Measurements from ENCODE around the gene KIAA1217.
A peak's percentile ranks its signal among the peaks of the same experiment; 100 is the strongest.

The KIAA1217 gene, protein sequence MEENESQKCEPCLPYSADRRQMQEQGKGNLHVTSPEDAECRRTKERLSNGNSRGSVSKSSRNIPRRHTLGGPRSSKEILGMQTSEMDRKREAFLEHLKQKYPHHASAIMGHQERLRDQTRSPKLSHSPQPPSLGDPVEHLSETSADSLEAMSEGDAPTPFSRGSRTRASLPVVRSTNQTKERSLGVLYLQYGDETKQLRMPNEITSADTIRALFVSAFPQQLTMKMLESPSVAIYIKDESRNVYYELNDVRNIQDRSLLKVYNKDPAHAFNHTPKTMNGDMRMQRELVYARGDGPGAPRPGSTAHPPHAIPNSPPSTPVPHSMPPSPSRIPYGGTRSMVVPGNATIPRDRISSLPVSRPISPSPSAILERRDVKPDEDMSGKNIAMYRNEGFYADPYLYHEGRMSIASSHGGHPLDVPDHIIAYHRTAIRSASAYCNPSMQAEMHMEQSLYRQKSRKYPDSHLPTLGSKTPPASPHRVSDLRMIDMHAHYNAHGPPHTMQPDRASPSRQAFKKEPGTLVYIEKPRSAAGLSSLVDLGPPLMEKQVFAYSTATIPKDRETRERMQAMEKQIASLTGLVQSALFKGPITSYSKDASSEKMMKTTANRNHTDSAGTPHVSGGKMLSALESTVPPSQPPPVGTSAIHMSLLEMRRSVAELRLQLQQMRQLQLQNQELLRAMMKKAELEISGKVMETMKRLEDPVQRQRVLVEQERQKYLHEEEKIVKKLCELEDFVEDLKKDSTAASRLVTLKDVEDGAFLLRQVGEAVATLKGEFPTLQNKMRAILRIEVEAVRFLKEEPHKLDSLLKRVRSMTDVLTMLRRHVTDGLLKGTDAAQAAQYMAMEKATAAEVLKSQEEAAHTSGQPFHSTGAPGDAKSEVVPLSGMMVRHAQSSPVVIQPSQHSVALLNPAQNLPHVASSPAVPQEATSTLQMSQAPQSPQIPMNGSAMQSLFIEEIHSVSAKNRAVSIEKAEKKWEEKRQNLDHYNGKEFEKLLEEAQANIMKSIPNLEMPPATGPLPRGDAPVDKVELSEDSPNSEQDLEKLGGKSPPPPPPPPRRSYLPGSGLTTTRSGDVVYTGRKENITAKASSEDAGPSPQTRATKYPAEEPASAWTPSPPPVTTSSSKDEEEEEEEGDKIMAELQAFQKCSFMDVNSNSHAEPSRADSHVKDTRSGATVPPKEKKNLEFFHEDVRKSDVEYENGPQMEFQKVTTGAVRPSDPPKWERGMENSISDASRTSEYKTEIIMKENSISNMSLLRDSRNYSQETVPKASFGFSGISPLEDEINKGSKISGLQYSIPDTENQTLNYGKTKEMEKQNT (N-terminal part only)

DNA sequence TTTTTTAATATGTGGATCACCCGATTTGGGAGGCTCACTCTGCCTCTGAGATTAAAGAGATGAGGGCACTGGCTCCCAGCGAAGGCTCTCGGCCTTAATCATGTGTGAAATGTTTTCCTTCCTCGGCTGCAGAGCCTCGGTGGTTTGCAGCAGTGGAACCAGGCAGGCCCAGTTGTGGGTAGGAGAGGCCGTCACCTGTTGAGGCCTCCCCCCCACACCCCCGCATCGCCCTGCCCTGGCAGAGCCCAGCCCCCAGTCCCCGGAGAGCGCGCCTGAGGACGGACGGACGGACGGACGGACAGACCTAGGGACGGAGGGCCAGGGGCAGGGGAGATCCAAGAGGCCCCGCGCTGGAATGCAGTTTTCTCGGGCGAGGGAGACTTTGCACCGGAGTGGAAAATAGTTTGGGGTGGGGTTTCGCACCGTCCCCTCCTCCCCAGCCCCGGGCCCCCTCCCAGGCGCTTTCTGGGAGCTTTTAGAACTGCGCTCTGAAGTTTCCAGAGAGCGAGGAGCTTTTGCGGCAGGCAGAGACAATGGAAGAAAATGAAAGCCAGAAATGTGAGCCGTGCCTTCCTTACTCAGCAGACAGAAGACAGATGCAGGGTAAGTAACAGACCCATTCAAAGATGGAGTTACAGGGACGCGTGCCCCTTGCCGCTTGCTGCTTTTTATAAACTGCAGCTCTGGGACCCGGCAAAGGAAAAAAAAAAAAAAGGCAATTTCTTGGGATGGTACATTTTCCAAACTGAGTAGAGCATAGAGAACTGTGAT, at the start of gene KIAA1217:
TSS of gene KIAA1217 (plus strand) at position 478 of the 771 bp plus-strand sequence. CDS start at position 534, 56 bp downstream.
- no peak for DNase-seq

DNA sequence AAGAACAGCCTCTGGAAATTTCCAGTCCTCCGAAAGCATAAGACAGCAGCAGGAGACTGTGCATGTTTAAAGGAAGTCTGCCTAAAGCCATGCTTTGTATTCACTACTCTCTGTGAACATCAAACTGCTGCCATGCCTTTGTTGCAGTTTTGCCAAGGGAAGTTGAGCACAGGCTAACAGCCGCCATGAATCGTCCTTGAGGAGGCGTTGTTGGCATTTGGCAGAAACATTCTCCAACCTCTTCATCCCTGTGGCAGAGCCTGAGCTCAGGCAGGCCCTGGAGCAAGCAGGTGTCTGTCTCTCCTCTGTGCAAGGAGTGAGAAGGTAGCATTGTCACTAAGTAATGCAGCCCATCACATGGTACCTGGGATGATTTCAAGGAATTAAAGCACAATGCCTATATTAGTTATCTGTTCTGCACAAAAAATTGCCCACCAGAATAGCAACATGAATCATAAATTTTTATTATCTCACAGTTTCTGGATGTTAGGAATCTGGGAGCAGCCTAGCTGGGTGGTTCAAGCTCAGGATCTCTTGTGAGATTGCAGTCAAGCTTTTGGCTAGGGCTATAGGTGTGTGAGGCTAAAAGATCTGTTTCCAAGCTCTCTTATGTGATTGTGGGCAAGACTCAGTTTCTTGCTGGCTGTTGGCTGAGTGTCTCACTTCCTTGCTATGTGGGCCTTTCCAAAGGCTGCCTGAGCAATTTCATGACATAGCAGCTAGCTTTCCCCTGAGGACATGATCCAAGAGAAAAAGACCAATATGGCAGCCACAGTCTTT, 46.5 kb upstream of the KIAA1217 start:
- no peak for DNase-seq

DNA sequence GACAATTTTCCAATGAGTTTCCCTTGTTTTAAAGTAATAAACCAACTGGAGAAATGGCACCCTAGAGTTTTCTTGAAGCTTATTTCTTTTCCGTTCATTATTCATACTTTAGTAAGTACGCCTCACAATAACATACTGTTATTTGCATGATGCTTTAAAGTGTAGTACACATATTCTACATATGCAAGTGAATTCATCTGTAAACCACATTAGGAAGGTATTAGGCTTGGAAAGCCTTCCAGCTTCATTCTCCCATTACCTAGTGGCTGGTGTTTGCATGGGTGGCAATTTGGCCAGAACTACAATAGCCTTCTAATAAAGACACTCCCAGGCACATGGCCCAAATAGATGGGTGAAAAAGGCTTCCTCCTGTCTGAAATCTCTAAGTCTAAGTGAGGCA, 45.5 kb upstream of the KIAA1217 start:
- DNase-seq = no peak

DNA sequence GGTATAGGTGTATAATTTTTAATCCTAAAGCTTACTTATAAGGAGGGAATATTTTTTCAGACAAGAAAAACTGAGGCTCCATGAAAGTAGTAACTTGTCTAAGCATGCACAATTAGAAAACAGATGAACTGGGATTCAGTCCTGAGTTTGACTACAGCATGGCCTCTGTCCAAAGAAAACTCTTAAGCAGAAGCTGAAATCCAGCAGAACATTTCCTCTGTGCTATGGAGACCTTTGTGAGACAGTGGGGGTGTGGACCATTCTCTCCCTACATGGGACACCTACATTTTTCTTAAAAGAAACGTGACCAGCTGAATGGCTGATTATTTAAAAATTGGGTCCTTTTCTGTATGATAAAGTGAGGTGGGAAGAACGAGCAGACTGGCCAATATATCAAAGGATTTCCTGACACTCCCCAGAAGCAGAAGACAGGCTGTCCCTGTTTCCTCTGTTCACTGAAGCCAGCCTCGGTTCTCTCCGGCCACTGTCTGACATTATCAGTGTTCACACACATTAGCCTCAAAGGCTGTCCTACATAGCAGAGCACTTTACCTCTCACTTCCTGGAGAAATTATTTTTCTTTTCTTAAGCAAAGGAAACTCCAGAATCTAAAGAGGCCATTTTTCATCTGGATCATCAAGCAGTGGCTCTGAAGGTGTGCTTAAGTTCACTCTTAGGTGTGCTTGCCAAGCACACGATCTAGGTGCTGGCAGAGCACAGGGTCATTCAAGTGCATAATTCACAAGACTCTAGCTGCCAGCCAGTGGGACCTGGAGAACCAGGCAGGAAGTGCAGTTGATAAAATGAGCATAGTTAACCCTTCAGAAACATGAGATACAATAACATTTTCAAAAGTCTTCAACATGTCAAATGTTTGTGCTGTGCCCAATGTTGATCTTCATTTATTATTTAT, 40.4 kb upstream of the KIAA1217 start:
- DNase-seq = no peak

- DNase-seq = no peak
These were observed 38.7 kb upstream of the KIAA1217 start for GRCh38 chr10:24170199-24170598.

DNA sequence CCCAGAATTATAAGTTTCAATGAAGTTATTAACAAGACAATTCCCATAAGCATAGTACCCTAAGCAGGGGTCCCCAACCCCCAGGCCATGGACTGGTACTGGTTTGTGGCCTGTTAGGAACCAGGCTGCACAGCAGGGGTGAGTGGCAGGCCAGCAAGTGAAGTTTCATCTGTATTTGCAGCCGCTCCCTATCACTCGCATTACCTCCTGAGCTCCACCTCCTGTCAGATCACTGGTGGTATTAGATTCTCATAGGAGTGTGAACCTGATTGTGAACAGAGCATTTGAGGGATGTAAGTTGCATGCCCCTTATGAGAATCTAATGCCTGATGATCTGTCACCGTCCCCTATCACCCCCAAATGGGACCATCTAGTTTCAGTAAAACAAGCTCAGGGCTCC, 36.0 kb upstream of the KIAA1217 start:
- no peak for DNase-seq

GRCh38 chr10:24174014-24174413, 34.9 kb upstream of the KIAA1217 start:
- no peak for DNase-seq

DNA sequence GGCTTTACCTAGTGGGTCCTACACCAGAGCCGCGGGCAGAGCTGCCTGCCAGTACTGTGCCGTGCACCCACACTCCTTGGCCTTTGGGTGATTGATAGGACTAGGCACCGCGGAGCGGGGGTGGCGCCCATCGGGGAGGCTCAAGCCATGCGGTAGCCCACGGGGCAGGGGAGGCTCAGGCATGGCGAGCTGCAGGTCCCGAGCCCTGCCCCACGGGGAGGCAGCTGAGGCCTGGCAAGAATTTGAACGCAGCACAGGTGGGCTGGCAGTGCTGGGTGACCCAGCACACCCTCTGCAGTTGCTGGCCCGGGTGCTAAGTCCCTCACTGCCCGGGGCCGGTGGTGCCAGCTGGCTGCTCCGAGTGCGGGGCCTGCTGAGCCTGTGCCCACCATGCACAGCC, 32.3 kb upstream of the KIAA1217 start:
- DNase-seq = no peak

DNA sequence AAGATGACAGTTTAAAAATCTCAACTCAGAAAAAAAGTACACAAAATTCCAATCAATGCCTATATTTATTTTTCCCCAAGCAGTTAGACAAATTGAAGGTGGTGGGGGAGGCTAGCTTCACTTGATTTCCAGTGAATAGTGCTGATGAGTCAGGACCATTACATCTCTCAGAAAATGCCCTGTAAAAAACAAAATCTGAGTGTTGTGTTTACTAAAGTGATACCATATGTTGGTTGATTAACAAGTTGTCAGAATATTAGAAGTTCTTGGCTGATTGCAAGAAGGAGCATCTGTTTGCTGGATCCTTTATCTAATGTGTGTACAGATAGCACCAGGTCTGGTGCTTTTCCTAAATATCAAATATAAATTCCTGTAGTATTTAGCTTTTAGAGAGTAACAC, 31.3 kb upstream of the KIAA1217 start:
- no peak for DNase-seq

DNA sequence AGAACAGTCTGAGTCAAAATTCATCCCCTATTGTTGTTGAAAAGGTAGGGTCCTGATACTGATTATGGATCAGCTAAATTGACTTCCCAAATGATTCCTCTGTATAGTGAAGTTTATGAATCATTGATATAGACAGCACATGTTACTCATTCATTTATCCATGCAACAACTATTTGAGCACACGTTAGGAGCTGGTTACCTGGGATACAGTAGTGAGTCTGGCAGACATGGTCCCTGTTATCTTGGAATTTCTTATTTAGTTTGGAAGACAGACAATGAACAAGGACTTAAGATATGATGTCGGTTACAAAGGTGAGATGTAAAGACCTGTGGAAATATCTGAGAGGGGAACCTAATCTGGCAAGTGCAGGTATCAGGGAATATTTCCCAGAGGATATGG, 28.0 kb upstream of the KIAA1217 start:
- DNase-seq = no peak

DNA sequence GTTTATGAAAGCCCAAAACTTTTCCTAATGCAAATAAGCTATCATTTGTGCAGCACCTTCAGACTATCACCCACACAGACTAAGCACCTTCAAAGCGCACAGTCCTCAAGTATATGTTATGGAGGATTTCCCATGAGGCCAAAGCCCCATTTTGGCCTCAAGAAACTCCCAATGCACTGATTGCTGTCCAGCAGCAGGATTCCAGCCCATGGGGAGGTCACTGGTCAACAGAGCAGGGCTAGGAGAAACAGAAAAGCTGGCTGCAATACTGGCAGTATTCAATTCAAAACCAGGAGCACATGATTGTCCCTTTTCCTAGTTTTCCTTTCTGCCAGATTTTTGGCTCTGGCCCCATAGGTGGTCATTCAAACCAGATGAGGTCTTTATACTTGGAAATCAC, 24.5 kb upstream of the KIAA1217 start:
- no peak for DNase-seq

- no peak for DNase-seq
These were observed 15.6 kb upstream of the KIAA1217 start for GRCh38 chr10:24193330-24193729.

DNA sequence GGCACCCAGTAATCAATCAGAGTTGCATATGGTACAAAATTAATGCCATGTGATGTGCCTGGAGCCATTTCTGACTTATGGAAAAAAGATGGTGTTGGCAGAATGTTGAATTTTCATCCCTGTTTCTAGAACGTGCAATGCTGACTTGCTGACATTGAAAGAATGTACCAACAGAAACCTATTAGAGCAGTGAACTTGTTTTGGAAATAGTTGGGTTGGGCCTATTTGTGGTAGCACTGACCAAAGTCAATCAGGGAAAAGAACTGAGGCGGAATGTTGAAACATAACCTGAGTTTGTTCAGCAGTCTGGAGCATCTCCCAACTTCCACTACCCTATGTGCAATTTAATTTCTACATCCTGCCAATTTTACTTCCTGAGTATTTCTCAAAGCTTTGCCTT, 11.7 kb upstream of the KIAA1217 start:
- no peak for DNase-seq

DNA sequence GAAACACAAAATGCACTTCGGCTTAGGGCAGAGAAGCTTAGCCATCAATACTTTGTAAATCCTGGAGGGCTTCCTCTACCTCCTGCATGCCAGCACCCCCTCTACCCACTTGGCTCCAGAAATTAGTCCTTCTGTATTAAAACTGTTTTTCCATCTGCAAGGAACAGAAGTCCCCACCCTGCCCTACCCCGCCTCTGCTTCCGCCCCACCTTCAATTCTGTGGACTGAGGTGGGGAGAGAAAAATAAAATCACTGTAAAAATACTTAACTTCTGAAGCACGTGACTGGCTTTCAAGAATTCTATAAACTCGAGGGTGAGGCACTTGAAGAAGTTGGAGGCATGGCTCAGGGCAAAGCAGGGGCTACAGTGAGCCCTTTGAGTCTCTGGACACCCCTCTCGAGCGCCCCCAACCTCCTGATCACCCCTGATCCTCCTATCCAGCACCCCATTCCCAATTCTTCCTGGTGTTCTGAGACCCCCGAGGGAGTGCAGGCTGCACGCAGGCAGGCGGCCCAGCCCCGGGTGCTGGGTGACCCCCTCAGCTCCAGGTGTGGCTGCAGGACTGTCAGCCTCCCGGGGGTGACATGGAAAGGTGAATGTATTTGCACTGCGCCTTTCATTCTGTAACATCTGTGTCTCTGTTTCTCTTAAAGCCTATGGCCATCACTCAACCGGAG, 7.3 kb upstream of the KIAA1217 start:
- no peak for DNase-seq

DNA sequence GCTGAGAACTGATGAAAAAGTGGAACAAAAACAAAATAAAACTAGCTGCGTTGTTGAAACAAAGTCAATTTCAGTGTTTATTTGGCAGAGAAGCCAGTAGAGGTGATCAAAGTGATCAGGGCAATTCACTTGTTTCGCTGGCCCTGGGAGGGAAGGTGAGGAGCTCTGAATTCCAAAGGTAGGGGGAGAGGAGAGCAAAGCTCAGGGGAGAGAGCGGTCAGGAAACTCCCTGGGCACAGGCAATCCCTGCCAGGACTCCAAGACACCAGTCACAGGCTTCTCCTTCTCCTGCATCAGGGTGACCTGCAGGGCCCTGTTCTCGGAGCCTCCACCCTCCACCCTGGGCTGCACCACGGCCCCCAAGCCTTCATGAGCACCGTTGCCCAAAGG, 6.8 kb upstream of the KIAA1217 start:
- DNase-seq = no peak

GRCh38 chr10:24205821-24206220, 3.1 kb upstream of the KIAA1217 start:
- DNase-seq = peak; percentile 70

GRCh38 chr10:24206334-24206733, 2.6 kb upstream of the KIAA1217 start:
- DNase-seq = no peak

DNA sequence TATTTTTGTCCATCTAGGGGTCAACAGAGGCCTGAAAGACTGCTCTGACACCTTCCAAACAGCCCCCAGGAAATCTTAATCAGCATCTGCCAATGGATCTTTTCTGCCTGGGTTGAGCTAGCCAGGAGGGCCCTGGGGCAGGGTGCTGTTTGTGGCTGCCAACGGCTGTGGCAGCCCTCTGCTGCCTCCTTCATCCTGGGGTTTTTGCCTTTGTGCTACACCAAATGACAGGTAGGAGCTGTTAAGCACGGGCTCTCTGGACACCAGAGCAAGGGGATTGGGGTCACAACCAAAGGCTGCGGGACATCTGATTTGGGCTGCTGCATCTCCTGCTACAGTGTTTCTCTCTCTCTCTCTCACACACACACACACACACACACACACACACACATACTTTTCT, 2.0 kb upstream of the KIAA1217 start:
- DNase-seq = no peak

DNA sequence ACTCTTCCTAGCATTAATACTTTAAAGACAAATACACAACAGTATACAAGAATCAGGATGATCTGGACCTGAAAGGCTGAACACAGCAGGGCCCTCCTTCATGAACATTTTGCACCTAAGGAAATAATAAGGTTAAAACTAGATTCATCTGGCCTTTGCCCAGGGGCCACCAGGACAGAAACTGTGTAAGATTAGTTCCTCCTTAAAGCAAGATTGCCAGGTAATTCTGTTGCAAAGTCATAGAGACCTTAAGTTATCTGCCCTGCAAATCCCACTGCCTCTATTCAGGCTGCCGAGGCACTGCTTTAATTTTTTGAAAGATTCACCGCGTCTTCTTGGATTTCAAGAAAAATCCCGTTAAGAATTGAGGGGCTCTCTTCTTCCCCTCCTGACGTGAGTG, 1.6 kb upstream of the KIAA1217 start:
- DNase-seq = no peak

Measured in activated CD4-positive, alpha-beta T cell treated with anti-CD3 and anti-CD28 coated beads, Interleukin-2, amount 50 U/mL, for 16 hours (primary cell).